Esophagus squamous epithelium (tissue), 5 donors: ENCODE data around the gene ATL2. TPM values are rescaled to one million over a fixed set of nuclear protein-coding genes. Genes with fewer than 3 reads are reported as not detected.
A peak's percentile ranks its signal among the peaks of the same experiment; 100 is the strongest.
"Not testable (repeated sequence)": the region's sequence is repeated elsewhere in the genome, so short reads cannot be mapped to it uniquely, and the experiment has no call there.

ENCODE experiments used
- DNase-seq: peaks from one replicate; lab custom pipeline; 2025; lab: John Stamatoyannopoulos, UW
- H3K27ac ChIP-seq, 4 donors: fragments of 200-600 bp; sonication (generic); one replicate each; pipeline ENCODE4 v1.5.1; 2016 to 2019; ENCODE audit warnings: mild to moderate bottlenecking in 1 of 4
- H3K27me3 ChIP-seq, 4 donors: fragments of 200-600 bp; sonication (generic); 1 replicate in 3 of 4; 2 replicates in 1 of 4; pipeline versions ENCODE4 v1.5.1 to v1.6.0; 2017 to 2021; ENCODE audit warnings: antibody characterized with exemption in 1 of 4
- H3K36me3 ChIP-seq, 3 donors: fragments of 200-600 bp; sonication (generic); one replicate each; pipeline ENCODE4 v1.5.1; 2016 to 2019
- H3K4me1 ChIP-seq, 3 donors: fragments of 200-600 bp; sonication (generic); one replicate each; pipeline ENCODE4 v1.5.1; 2017 to 2019
- H3K4me3 ChIP-seq, 4 donors: fragments of 200-600 bp; sonication (generic); 1 replicate in 3 of 4; 2 replicates in 1 of 4; pipeline ENCODE4 v1.5.1; 2016 to 2019; ENCODE audit warnings: mild to moderate bottlenecking in 2 of 4, moderate library complexity in 1 of 4
- H3K9me3 ChIP-seq, 3 donors: fragments of 200-600 bp; sonication (generic); one replicate each; pipeline ENCODE4 v1.5.1; 2016 to 2019
- POLR2A ChIP-seq, 4 donors: fragments of 450-650 bp; IDR thresholded peaks; one replicate each; pipeline ENCODE4 v1.6.1; 2017; ENCODE audit warnings: antibody characterized with exemption in 4 of 4, mild to moderate bottlenecking in 4 of 4, moderate library complexity in 3 of 4
- WGBS, 2 donors: methylation state at CpG; one replicate each; pipeline ENCODE4 v1.1.5; 2018; 5-methylcytosine and 5-hydroxymethylcytosine counted together
- intact Hi-C: fragments of 100-400 bp; cut with DNase I; formaldehyde crosslinking; loops from one replicate; pipeline ENCODE4 v1.15.0; 2022
- total RNA-seq, 4 donors: library from RNA; depleted of rRNA; stranded (reverse); fragments of >200 nt; gene quantifications; one replicate each; pipeline ENCODE4 v1.1.0, GENCODE V29; 2016
- TF ChIP-seq, protein P1 (sequence below), 6 experiments: fragments of 450-650 bp in 4 of 6; fragments of 200-600 bp in 2 of 6; sonication (generic) in 2 of 6; IDR thresholded peaks; one replicate each; pipeline ENCODE4 v1.5.1; 2016 to 2019; ENCODE audit warnings: antibody characterized with exemption in 6 of 6, mild to moderate bottlenecking in 4 of 6, moderate library complexity in 4 of 6
- donor health status: DM: yes; HTN: yes; CAD: no.

ATL2 gene
- total RNA-seq, 4 donors from 2014 or later, result 65.2 to 178 (median 91.3) TPM

DNA sequence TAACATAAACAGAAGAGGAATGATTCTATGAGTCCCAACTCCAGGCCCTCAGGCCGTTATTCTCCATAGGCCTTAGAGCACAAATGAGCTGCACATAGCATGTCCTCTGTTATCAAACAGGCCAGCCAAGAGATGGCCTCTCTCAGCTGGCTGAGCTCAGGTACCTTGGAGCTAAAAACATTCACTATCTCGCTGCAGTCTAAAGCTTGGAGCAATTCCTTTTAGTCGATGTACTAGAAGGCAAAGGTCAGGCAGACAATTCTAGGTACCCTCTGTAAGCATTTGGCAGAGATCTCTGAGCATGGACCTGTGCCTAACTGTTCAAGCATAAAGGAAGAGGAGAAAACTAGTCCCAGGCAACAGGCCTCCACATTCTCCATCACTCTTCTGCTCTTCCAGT is 38.0 kb upstream of the ATL2 start:
- TF ChIP-seq, protein P1, sequence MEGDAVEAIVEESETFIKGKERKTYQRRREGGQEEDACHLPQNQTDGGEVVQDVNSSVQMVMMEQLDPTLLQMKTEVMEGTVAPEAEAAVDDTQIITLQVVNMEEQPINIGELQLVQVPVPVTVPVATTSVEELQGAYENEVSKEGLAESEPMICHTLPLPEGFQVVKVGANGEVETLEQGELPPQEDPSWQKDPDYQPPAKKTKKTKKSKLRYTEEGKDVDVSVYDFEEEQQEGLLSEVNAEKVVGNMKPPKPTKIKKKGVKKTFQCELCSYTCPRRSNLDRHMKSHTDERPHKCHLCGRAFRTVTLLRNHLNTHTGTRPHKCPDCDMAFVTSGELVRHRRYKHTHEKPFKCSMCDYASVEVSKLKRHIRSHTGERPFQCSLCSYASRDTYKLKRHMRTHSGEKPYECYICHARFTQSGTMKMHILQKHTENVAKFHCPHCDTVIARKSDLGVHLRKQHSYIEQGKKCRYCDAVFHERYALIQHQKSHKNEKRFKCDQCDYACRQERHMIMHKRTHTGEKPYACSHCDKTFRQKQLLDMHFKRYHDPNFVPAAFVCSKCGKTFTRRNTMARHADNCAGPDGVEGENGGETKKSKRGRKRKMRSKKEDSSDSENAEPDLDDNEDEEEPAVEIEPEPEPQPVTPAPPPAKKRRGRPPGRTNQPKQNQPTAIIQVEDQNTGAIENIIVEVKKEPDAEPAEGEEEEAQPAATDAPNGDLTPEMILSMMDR (IDR thresholded peaks at IDR 0.05), result no peak
- no peak for TF ChIP-seq POLR2A (IDR thresholded peaks at IDR 0.05)
- Histone ChIP-seq H3K27ac (no peak overlapping the region), H3K27me3 (no peaks in the 10 kb centered on the region), H3K4me1 (peaks cover 11 to 57% (median 28%) of the 10 kb centered on the region in 3 donors), H3K4me3 (no peak overlapping the region), H3K36me3 (no peaks in the 10 kb centered on the region), H3K9me3 (peaks cover 0 to 21% (median 19%) of the 10 kb centered on the region in 3 donors)
- DNase-seq, result no peak
- intact Hi-C loops, result no loop called here
- 80 to 89% methylated on average over 1 to 3 of the region's 3 CpGs for WGBS, 2 donors

GRCh38 chr2:38412235-38412871 is 35.3 kb upstream of the ATL2 start:
- WGBS, 2 donors, result 73 to 78% methylated on average over 4 of the region's 4 CpGs
- Histone ChIP-seq H3K4me1 (peaks cover 27 to 57% (median 33%) of the 10 kb centered on the region in 3 donors), H3K9me3 (peaks cover 0 to 21% (median 19%) of the 10 kb centered on the region in 3 donors)
- H3K4me3 ChIP-seq, DNase-seq, H3K27ac ChIP-seq, H3K27me3 ChIP-seq, H3K36me3 ChIP-seq, intact Hi-C loops: not testable (repeated sequence)

GRCh38 chr2:38409156-38410102 is 32.4 kb upstream of the ATL2 start:
- peaks cover 0 to 21% (median 19%) of the 10 kb centered on the region in 3 donors for H3K9me3 ChIP-seq
- intact Hi-C loops, result no loop called here
- H3K4me1 ChIP-seq, result peaks cover 25 to 50% (median 34%) of the 10 kb centered on the region in 3 donors
- DNase-seq, result no peak
- WGBS, 2 donors, result 13 to 19% methylated on average over 1 to 2 of the region's 2 CpGs
- H3K27ac ChIP-seq, result peak overlapping the region; percentile 55 to 84 (median 75)
- H3K27me3 ChIP-seq, result no peaks in the 10 kb centered on the region
- H3K4me3 ChIP-seq, result no peak overlapping the region
- no peak for TF ChIP-seq POLR2A (IDR thresholded peaks at IDR 0.05)
- TF ChIP-seq, protein P1 (IDR thresholded peaks at IDR 0.05), result no peak
- no peaks in the 10 kb centered on the region for H3K36me3 ChIP-seq

DNA sequence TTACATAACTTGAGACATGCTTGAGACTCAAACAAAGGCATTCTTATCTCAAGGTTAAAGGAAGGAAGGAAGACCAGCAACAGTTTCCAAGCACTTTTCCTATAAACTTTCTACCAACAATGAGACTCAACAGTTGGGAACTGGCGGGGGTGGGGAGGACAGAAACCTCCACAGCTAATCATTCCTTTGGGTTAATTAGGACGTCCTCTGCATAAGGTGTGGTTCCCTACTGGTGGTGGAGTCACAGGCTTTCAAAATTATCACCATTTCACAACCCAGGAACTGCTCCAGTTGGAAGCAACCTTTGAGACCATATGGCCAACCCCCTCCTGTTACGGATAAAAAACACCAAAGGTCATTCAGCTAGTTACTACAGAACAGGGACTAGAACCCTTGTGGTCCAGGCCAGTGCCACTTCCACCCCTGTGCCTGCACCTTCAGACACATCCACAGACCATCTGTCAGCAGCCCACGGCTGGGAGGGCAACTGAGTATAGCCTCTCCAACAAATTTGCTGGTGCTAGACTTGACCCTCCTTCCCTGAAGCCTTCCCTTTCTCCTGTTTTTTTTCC is 30.1 kb upstream of the ATL2 start:
- no peaks in the 10 kb centered on the region for H3K36me3 ChIP-seq
- intact Hi-C loops, result no loop called here
- TF ChIP-seq POLR2A (IDR thresholded peaks at IDR 0.05), result no peak
- TF ChIP-seq, protein P1 (IDR thresholded peaks at IDR 0.05), result no peak
- H3K9me3 ChIP-seq, result peaks cover 0 to 4% (median 4%) of the 10 kb centered on the region in 3 donors
- peak overlapping the region; percentile 69 to 84 (median 78) for H3K27ac ChIP-seq
- DNase-seq, result no peak
- 60 to 64% methylated on average over 4 of the region's 4 CpGs for WGBS, 2 donors
- no peaks in the 10 kb centered on the region for H3K27me3 ChIP-seq
- H3K4me3 ChIP-seq, result no peak overlapping the region
- H3K4me1 ChIP-seq, result peaks cover 25 to 50% (median 34%) of the 10 kb centered on the region in 3 donors

DNA sequence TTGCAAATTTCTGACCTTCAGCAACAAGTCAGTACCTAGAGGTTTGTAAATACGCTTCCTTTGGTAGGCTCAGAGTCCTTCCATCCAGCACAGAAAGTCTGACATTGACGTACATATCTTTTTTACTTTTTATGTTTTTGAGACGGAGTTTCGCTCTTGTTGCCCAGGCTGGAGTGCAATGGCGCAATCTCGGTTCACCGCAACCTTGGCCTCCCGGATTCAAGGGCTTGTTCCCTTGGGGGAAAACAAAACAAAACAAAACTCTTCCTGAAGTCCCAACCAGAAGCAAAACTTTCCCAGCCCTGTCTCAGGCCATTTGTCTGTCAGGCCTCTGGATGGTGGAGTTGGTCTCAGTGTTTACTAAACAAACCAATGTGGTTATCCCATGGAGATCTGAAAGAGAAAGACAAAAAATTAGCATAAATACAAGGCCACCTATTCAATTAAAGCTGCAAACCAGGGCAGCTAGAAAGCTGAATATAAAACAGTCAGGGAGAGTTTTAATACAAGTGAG is 29.6 kb upstream of the ATL2 start:
- H3K36me3 ChIP-seq, result no peaks in the 10 kb centered on the region
- H3K27ac ChIP-seq, result peak overlapping the region; percentile 69 to 84 (median 78)
- TF ChIP-seq, protein P1 (IDR thresholded peaks at IDR 0.05), result no peak
- no peak for TF ChIP-seq POLR2A (IDR thresholded peaks at IDR 0.05)
- H3K9me3 ChIP-seq, result no peaks in the 10 kb centered on the region
- H3K4me1 ChIP-seq, result peaks cover 25 to 50% (median 34%) of the 10 kb centered on the region in 3 donors
- 75 to 93% methylated on average over 8 of the region's 8 CpGs for WGBS, 2 donors
- H3K27me3 ChIP-seq, result no peaks in the 10 kb centered on the region
- intact Hi-C loops, result no loop called here
- H3K4me3 ChIP-seq, result no peak overlapping the region
- no peak for DNase-seq
